ENCODE results near the gene NT5C1B.

NT5C1B gene

GRCh38 chr2:18525236-18525635 is 64.1 kb downstream of the NT5C1B start:
- no peaks in the 10 kb centered on the region for H3F3A ChIP-seq (ENCODE audit: low read depth)
- H3K79me2 ChIP-seq (ENCODE audit: insufficient read depth, low read length), result no peaks in the 10 kb centered on the region
- no peaks in the 10 kb centered on the region for H3K9me2 ChIP-seq (replicated peaks; ENCODE audit: low read depth, low read length)
- no peaks in the 10 kb centered on the region for H3K36me3 ChIP-seq (ENCODE audit: insufficient read depth, low read length)
- no peaks in the 10 kb centered on the region for H3K27me3 ChIP-seq (ENCODE audit: insufficient read depth, low read length, poor library complexity, severe bottlenecking)
- no peaks in the 10 kb centered on the region for H4K20me1 ChIP-seq (ENCODE audit: insufficient read depth, low read length, poor library complexity, severe bottlenecking)
- no peaks in the 10 kb centered on the region for H3K9me3 ChIP-seq (ENCODE audit: insufficient read depth, low read depth, low read length)
- H3K4me1 ChIP-seq (ENCODE audit: insufficient read depth, low read length, poor library complexity, severe bottlenecking), result no peaks in the 10 kb centered on the region
- no peak overlapping the region for H2AFZ ChIP-seq (ENCODE audit: low read length)
- no peak for TF ChIP-seq EZH2phosphoT487 (IDR thresholded peaks at IDR 0.05; ENCODE audit: borderline replicate concordance)
- TF ChIP-seq CTCF (conservative IDR thresholded peaks at IDR 0.05; ENCODE audit: low read length), result no peak
- no peak overlapping the region for H3K9ac ChIP-seq (ENCODE audit: low read depth, low read length, poor library complexity, severe bottlenecking)
- H3K4me3 ChIP-seq (ENCODE audit: low read length, poor library complexity, severe bottlenecking), result no peak overlapping the region
- no peak overlapping the region for H3K4me2 ChIP-seq (ENCODE audit: low read depth, low read length, poor library complexity, severe bottlenecking)

GRCh38 chr2:18522484-18523146 is 66.8 kb downstream of the NT5C1B start:
- H3K9me2 ChIP-seq (replicated peaks; ENCODE audit: low read depth, low read length), result no peaks in the 10 kb centered on the region
- no peaks in the 10 kb centered on the region for H3K9me3 ChIP-seq (ENCODE audit: insufficient read depth, low read depth, low read length)
- no peaks in the 10 kb centered on the region for H4K20me1 ChIP-seq (ENCODE audit: insufficient read depth, low read length, poor library complexity, severe bottlenecking)
- H3F3A ChIP-seq (ENCODE audit: low read depth), result no peaks in the 10 kb centered on the region
- no peak overlapping the region for H2AFZ ChIP-seq (ENCODE audit: low read length)
- no peak overlapping the region for H3K4me3 ChIP-seq (ENCODE audit: low read length, poor library complexity, severe bottlenecking)
- no peaks in the 10 kb centered on the region for H3K4me1 ChIP-seq (ENCODE audit: insufficient read depth, low read length, poor library complexity, severe bottlenecking)
- H3K27me3 ChIP-seq (ENCODE audit: insufficient read depth, low read length, poor library complexity, severe bottlenecking), result no peaks in the 10 kb centered on the region
- no peaks in the 10 kb centered on the region for H3K79me2 ChIP-seq (ENCODE audit: insufficient read depth, low read length)
- no peak overlapping the region for H3K4me2 ChIP-seq (ENCODE audit: low read depth, low read length, poor library complexity, severe bottlenecking)
- H3K36me3 ChIP-seq (ENCODE audit: insufficient read depth, low read length), result no peaks in the 10 kb centered on the region
- H3K9ac ChIP-seq (ENCODE audit: low read depth, low read length, poor library complexity, severe bottlenecking), result no peak overlapping the region
- TF ChIP-seq CTCF (conservative IDR thresholded peaks at IDR 0.05; ENCODE audit: low read length), result no peak
- no peak for TF ChIP-seq EZH2phosphoT487 (IDR thresholded peaks at IDR 0.05; ENCODE audit: borderline replicate concordance)

- Histone ChIP-seq H3K79me2 (ENCODE audit: insufficient read depth, low read length) (no peaks in the 10 kb centered on the region), H3K9me3 (ENCODE audit: insufficient read depth, low read depth, low read length) (no peaks in the 10 kb centered on the region), H3K9me2 (replicated peaks; ENCODE audit: low read depth, low read length) (no peaks in the 10 kb centered on the region), H3F3A (ENCODE audit: low read depth) (no peaks in the 10 kb centered on the region), H3K27me3 (ENCODE audit: insufficient read depth, low read length, poor library complexity, severe bottlenecking) (no peaks in the 10 kb centered on the region), H3K36me3 (ENCODE audit: insufficient read depth, low read length) (no peaks in the 10 kb centered on the region), H3K4me3 (ENCODE audit: low read length, poor library complexity, severe bottlenecking) (no peak overlapping the region), H4K20me1 (ENCODE audit: insufficient read depth, low read length, poor library complexity, severe bottlenecking) (no peaks in the 10 kb centered on the region), H3K4me2 (ENCODE audit: low read depth, low read length, poor library complexity, severe bottlenecking) (no peak overlapping the region), H3K4me1 (ENCODE audit: insufficient read depth, low read length, poor library complexity, severe bottlenecking) (no peaks in the 10 kb centered on the region), H3K9ac (ENCODE audit: low read depth, low read length, poor library complexity, severe bottlenecking) (no peak overlapping the region), H2AFZ (ENCODE audit: low read length) (no peak overlapping the region)
- TF ChIP-seq EZH2phosphoT487 (IDR thresholded peaks at IDR 0.05; ENCODE audit: borderline replicate concordance) (no peak), CTCF (conservative IDR thresholded peaks at IDR 0.05; ENCODE audit: low read length) (peak; percentile 94)
These were observed 68.6 kb downstream of the NT5C1B start for GRCh38 chr2:18520451-18521425.
